ACHN (cell line): Measurements from ENCODE around the gene PIM2.

Source experiments
- DNase-seq: peaks from one replicate; pipeline ENCODE4 v3.0.0-alpha.2; 2015
- in situ Hi-C: cut with HindIII; loops from 2 replicates; pipeline ENCODE4 v1.10.0; 2017; ENCODE audit warnings: low sequenced_read_pairs, low pct_ligation_motif_present, low pct_unique_long_range_greater_than_20kb

PIM2 gene

DNA sequence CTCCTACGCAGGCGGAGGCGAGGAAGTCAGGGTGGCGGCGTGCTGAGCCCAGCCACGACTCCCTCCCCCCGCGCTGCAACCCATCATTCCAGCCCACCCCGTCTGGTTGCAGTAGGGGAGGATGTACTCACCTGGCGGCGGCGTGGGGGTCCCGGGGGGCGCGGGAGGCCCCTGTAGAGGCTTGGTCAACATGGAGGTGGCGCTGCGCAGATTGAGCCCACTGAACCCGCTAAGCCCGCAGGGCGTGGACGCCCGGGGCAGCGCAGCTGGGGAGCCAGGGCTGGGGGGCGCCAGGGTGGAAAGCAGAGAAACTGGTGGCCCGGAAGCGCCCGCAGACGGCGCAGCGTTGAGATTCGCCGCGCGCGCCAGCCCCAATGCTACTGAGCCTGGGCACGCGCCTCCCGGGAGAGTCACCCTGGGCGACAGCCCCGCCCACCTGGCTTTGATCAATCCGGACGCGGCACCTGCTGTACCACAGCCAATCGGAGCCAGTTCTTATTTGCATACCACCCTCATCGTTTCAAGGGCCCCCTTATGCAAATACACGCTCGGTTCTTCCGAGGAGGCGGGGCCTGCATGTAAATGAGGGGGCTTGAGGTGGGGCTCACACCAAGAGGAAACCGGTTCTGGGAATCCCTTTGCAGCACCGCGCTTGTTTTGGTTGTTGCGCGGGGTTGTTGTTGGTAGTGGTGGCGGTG is at the start of gene PIM2:
TSS of gene PIM2 (minus strand) at position 382 of the 698 bp plus-strand sequence. CDS start at position 192, 190 bp downstream.
- in situ Hi-C loops = no loop called here
- peak; percentile 89 for DNase-seq

DNA sequence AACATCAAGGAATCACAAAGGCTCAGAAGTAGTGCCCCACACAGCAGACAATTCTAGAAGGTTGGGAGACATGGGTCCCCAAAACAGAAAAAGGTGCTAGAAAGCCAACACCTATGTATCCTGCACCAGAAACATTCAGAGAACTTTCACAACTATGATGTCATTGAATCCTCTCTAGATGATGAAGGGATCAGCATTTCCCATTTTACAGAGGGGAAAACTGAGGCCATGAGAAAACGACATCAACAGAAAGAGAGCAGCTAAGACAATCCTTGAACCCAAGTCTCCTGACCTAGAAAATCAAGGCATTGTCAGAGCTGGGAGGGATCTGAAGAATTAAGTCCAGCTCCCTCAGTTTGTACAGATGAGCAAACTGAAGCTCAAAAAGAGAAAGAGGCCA is 49.6 kb upstream of the PIM2 start:
- DNase-seq = no peak
- in situ Hi-C loops = no loop called here

DNA sequence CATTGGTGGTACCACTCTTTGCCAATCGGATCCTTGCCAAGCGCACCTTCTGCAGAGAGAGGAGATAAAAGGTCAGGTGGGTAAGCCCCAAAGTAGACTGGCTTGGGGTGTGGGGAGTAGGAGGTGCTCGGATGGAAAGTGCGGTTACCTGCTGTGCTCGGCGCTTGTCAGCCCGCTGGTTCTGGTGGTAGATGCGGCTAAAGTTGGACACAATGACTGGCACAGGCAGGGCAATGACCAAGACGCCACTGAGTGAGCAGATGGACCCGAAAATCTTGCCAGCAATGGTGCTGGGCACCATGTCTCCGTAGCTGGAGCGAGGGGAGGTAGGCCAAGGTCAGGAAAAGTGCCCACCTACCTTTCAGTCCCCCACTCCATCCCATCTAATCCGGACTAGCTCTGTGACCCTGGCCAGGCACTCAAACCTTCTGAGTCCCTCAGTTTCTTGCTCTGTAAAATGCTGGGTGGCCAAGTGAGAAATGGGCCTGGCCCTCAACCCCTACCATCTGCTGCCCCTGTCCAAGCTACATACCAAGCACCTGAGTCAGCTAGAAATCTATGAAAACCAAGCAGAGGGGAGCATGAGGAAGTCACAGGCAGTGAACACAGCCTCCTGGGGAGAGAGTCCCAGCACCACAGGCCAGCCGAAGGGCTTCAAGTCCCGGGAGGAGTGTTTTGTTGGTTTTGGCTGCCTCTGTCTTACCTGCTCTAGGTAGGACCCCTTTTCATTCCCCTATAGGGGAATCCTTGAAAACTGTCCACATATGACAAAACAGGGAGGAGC is 48.2 kb upstream of the PIM2 start:
- peak; percentile 66 for DNase-seq
- in situ Hi-C loops = no loop called here

DNA sequence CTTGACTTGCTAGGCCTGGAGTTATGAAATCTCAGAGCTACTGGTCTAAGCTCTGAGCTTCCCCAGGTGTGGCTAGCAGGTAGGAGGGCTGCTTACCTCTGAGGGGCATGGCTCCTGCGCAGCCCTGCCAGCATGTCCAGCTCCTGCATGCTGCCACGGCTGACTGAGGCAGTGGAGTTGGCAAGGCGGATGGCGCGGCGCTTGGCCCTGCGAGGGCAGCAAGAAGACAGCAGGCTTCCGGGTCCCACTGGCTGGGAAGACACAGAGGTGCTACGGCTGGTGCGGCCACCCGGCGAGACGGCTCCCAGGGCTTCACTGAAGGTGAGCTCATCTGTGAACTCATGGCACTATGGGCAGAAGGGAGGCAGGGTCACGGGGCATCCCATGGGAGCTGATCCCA is 47.1 kb upstream of the PIM2 start:
- in situ Hi-C loops = no loop called here
- no peak for DNase-seq

DNA sequence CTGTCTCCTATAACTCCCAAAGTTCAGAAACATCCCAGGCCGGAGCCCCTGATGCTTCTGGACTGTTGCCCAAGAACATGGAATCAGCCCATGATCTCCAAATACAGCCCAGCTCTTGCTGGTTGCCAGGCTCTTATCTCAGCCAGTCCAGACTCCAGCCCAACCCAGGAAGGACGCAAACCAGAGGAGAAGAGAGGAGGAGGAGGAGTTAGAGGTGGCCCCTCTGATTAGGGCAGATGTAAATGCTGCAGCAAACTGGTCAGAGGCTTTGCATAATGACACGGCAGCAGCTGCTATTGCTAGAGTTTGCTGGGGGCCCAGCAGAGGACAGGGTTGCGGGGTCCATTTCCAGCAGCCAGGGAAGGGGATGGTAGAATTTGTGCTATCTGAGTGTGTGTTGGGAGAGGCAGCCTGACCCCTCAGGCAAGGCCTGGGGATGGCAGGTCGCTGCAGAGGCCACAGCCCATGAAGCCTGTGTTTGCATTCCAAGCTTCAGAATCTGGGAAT is 42.8 kb upstream of the PIM2 start:
- in situ Hi-C loops = no loop called here
- no peak for DNase-seq

DNA sequence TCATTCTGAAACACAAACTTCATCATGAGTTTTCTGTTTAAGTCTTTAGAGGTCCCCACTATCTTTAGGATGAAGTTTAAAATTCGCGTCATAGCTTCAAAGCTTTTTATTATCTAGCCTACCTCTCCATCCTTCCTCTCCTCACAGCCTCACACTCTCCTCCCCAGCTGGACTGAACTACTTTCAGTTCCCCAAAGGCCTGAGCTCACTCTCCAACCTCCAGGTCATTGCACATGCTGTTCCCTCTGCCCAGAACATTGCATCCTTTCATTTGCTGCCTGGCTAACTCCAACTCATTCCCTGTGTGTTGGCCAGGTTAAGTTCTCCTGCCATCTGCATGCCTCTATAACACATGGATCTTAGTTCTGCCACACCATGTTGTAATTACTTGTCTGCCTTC is 41.5 kb upstream of the PIM2 start:
- no peak for DNase-seq
- in situ Hi-C loops = no loop called here

DNA sequence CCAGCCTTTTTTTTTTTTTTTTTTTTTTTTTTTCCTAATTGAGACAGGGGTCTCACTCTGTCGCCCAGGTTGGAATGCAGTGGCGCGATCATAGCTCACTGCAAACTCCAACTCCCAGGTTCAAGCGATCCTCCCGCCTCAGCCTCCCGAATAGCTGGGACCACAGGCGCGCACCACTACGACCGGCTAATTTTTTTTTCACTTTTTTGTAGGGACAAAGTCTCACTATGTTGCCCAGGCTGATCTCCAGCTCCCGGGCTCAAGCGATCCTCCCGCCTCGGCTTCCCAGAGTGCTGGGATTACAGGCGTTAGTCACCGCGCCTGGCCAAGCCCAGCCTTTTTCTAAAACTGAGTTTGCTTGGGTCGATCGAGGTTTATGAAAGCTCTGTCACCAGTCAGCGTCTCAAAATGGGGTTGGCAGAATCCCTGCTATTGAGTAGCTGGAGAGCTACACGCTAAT is 39.8 kb upstream of the PIM2 start:
- in situ Hi-C loops = no loop called here
- peak; percentile 27 for DNase-seq

DNA sequence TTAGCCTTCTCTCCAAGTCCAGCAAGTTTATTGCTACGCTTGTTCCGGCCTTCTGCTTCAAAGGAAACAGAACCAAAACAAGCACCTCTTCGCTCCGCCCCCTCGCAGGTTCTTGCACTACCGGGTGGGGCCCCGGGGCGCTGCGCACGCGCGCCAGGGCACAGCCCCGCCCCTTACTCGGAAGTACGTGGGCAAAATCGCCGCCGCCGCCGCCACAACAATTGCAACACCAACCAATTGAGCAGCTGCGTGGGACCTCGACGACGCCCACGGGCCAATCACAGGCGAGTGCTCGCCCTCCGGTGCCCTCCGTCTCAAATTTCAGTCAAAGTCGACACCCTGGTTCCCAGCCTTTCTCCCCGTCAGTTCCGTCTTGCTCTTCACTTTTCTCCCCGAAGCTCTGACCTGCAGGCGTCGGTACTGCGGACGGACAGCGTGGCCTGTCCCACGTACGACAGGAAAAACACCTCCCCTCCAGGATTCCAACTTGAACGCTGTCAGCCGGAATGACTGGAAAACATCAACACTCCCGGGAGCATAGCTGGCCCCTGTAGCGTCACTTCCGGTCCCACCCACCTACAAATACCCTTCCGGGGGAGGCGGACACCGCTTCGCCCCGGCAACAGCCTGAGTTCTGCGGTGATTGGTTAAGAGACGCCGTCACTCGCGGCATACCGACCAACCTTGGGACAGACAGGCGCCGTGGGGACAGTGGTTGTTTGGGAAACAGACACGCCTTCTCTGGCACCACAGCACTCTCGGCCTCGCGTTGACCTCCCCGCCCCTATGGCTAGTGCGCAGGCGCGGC is 39.2 kb upstream of the PIM2 start:
- DNase-seq = peak; percentile 89
- in situ Hi-C loops = no loop called here

DNA sequence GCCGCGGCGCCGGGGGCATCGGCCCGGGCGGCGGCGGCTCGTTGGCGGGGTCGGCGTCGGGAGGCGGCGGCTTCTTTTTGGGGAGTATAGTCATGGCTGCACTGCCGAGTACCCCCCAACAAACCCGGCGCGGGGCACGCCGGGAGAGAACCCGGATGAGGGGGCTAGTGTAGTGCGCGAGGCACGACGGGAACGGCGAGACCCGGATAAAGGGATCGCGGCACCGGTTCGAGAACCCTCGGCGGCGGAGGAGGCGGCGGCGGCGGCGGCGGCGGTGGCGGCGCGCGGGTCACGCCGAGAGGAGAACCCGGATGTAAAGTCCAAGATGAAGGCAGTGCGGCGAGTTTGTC is 38.6 kb upstream of the PIM2 start, which contains the start of gene OTUD5:
TSS of gene OTUD5 (minus strand) at position 131 of the 350 bp plus-strand sequence. CDS start at position 94, 37 bp downstream.
- in situ Hi-C loops = no loop called here
- DNase-seq = peak; percentile 52

DNA sequence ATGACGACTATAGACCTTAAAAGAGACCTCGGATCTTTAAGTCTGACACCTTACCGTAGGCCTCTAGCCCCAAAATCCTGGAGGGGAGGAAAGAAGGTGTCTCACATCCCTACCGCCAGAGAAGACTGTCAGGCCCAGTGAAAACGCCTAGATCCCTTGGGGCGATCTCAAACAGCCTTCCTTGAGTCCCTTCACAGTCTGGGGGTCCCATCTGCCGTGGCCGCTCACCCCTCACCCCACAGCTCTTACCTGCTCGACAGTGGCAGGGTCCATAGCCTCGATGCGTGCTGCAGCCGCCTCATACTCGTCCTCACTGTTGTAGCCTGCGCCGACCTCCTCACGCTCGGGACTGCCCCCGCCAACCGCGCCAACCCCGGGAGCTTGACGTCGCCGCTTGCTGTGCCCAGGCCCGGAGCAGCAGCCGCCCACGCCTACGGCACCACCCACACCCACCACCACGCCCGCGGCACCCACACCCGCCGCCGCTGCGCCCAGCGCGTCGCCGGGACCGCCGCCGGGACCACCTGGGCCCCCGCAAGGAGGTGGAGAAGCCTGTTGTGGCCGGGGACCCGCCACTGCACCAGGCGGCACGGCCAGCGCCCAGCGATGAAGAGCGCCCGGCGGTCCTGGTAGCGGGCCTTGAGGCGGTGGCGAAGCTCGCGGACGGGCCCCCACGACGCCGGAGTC is 38.0 kb upstream of the PIM2 start:
- DNase-seq = no peak

DNA sequence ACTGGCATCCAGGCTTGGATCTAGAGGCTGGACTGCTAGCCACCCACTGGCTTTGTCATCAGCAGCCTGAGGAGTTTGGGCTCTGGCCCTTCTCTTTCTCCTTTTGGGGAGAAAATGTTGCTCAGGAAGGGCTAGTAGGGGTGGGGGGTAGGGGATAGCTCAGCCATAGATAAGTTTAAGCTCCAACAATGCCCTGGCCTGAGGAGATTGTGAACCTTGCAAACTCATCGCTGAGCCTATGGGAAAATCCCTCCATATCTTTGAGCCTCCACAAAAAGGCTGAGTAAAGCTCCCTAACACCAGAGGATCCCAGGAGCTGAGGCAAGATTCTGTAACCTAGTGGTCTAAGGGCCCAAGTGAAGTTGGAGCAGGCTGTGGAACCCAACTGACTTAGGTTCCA is 29.8 kb upstream of the PIM2 start:
- DNase-seq = no peak
- in situ Hi-C loops = no loop called here

More for the DNA sequence above, 38.0 kb upstream of the PIM2 start:
- in situ Hi-C loops = no loop called here

DNA sequence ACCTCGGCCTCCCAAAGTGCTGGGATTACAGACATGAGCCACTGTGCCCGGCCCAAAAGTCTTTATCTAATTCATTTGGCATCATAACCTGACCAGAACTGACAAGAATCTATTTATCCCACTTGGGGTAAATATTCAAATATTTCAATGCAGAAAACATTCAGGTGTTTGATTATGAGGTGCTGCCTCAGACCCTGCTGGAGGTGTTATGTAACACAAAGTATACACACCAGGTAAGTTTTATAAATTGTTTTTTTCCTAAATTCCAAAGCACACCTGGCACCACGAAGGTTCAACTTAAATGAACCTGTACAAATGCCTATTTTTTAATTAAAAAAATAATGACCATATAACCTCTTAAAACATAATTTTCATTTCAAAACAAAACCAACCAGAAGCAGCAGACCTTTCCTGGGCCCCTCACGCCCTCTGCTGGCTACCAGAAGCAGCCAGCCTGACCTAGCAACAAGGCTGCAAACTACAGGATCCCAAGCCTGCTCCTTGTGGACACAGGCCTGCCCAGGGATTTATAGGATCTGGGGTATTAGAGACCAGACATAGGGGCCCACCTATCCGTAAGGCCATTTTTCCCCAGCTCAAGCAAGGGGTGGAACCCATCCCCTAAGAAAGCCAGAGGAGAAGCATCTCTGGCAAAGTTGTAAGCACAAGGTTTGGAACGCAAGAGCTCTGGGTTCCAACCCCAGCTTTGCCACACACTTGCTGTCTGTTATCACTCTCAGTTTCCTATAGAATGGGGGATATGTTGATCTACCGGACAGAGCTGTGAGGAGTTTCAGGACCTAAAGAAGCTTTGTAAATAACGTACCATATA is 26.9 kb upstream of the PIM2 start:
- in situ Hi-C loops = no loop called here
- peak; percentile 32 for DNase-seq

DNA sequence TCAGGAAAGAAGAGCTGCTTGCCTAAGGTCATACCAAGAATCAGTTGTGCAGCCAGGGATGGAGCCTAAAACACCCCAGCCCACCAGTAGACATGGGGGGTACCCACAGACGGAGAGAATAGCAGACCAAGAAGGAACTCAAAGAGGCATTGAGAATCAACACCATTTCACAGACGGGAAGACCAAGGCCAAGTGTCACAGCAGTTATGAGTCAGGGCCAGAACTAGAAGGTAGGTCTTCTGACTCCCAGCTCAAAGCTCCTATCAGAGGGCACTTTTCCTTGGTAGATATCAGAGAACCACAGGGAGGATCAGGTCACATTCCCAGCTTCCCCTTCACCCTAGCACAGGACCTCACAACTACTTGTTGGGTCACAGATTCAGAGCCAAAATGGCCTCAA is 24.1 kb upstream of the PIM2 start:
- in situ Hi-C loops = no loop called here
- no peak for DNase-seq

DNA sequence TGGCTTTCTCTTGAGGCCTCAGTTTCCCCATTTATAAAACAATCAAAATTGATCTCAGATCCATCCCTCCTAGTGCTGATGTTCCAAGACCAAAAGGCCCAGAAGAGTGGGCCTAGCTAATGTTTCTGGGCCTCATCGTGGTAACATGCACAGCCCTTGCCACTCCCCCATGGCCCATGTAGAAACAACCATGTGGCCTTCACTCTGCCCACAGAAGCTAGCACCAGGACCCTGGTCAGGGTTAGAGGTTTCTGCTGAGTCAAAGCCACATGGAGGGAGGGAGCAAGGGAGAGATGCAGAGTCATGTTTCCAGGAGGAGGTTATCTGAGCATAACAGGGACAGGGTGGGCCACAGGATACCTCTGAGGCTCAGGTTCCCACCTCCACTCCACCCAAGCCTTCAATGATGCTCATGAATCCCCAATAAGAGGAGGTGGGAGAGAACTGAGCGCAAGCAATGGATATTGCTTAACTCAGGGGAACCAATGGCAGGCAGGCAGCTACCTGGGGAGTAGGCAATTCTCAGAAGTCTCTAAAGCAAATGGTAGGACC is 21.7 kb upstream of the PIM2 start:
- in situ Hi-C loops = no loop called here
- DNase-seq = no peak

DNA sequence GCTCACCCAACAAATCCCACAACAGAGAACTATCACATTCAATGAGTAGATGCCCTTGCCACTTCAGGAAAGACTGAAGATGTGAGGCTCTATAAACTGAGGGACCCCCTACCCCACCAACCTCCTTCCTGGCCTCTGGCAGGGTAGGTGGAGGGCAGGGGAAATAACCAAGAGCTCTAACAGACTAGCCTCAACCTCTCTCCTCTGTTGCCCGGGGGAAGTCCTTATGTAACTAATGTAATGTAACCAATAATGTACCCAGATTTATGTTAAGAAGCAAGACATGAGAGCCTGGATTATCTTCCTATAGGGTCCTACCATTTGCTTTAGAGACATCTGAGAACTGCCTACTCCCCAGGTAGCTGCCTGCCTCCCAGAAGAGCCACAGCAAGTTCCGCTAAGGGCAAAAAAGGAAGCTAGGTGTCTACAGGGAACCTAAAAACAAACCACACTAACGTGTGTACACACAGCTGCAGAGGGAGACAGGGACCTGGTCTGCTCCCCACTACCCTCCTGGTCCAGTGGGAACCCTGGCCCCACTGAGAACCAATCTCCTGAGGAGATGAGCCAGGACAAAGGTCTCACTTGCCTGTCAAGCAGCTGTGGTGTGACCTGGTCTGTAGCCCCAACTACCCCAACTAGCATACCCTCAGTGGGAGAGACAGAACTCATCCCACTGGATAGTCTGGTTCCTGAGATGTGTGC is 20.9 kb upstream of the PIM2 start:
- no peak for DNase-seq
- in situ Hi-C loops = no loop called here

DNA sequence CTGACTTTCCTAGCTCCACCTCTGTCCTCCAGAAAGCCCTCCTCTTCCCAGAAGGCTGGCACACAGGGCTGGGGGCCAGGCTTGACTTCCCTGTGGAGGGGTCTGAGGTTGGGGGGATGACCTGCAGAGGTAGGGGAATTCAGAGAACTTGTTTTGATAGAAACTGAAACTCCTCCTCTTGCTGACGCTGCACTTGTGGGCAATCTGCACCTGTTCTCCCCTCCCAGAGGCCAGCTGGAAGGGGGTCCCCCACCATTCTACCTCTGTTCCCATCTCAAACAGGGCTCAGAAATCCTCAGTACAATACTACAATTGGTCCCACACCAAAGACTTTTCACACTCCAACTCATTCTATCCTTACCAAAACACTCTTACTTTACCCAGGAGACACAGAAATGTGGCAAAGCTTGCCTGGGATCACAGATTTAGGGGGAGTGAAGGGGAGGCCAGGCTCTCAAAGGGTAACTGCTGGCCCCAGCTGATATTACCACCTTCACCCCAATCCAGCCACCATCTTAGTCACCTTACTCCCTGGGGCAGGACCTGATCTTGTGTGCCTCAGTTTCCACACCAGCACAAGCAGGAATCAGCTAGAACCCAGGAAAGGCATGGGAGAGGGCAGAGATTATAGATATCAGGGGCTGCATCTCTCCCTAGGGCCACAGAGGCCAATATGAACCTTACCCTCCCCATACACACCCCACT is 20.0 kb upstream of the PIM2 start:
- DNase-seq = no peak
- in situ Hi-C loops = no loop called here
